ENCODE results near the gene USP19. TPM values are rescaled to one million over a fixed set of nuclear protein-coding genes. Genes with fewer than 3 reads are reported as not detected.
A peak's percentile ranks its signal among the peaks of the same experiment; 100 is the strongest.

Gene USP19
- total RNA-seq, 2 donors from 2014 or later, result 30.6 to 33.6 TPM

GRCh38 chr3:49100046-49100615, 20.5 kb downstream of the USP19 start:
- H3K36me3 ChIP-seq (replicated peaks in 1 of 2; ENCODE audit: insufficient read depth in 1 of 2, low read depth in 2 of 2), result peaks cover 0 to 30% of the 10 kb centered on the region in 2 donors
- 91 to 93% methylated on average over 8 to 11 of the region's 11 CpGs for WGBS, 2 donors
- H3K9me3 ChIP-seq, result no peaks in the 10 kb centered on the region
- H3K27me3 ChIP-seq, result no peaks in the 10 kb centered on the region
- no peak overlapping the region for H3K27ac ChIP-seq
- no peak overlapping the region for H3K4me3 ChIP-seq
- H3K4me1 ChIP-seq, result peaks cover 17% of the 10 kb centered on the region
- ATAC-seq (no peak), DNase-seq (no peak)
- intact Hi-C loops (cut with DNase I), result no loop called here
- TF ChIP-seq POLR2A (IDR thresholded peaks at IDR 0.05), result no peak
- TF ChIP-seq CTCF (IDR thresholded peaks at IDR 0.05), result no peak

GRCh38 chr3:49098910-49099630, 21.6 kb downstream of the USP19 start:
- Histone ChIP-seq H3K36me3 (replicated peaks in 1 of 2; ENCODE audit: insufficient read depth in 1 of 2, low read depth in 2 of 2) (peaks cover 0 to 30% of the 10 kb centered on the region in 2 donors), H3K4me3 (no peak overlapping the region), H3K4me1 (peaks cover 22% of the 10 kb centered on the region), H3K27ac (no peak overlapping the region), H3K27me3 (no peaks in the 10 kb centered on the region), H3K9me3 (no peaks in the 10 kb centered on the region)
- WGBS, 2 donors, result 88 to 90% methylated on average over 10 to 13 of the region's 13 CpGs
- intact Hi-C loops (cut with DNase I), result no loop called here
- TF ChIP-seq CTCF (IDR thresholded peaks at IDR 0.05) (no peak), POLR2A (IDR thresholded peaks at IDR 0.05) (no peak)
- ATAC-seq (no peak), DNase-seq (no peak)

GRCh38 chr3:49098429-49098828, 22.2 kb downstream of the USP19 start:
- Histone ChIP-seq H3K9me3 (no peaks in the 10 kb centered on the region), H3K36me3 (replicated peaks in 1 of 2; ENCODE audit: insufficient read depth in 1 of 2, low read depth in 2 of 2) (peaks cover 0 to 30% of the 10 kb centered on the region in 2 donors), H3K4me1 (peaks cover 16% of the 10 kb centered on the region), H3K4me3 (no peak overlapping the region), H3K27ac (no peak overlapping the region), H3K27me3 (no peaks in the 10 kb centered on the region)
- ATAC-seq, result no peak
- peak in 2 of 4 donors; percentile 35 to 36 for DNase-seq
- WGBS, 2 donors, result 33 to 55% methylated on average over 1 to 5 of the region's 5 CpGs
- intact Hi-C loops (cut with DNase I), result no loop called here
- TF ChIP-seq POLR2A (IDR thresholded peaks at IDR 0.05), result no peak
- TF ChIP-seq CTCF (IDR thresholded peaks at IDR 0.05), result no peak

- H3K36me3 ChIP-seq (replicated peaks in 1 of 2; ENCODE audit: insufficient read depth in 1 of 2, low read depth in 2 of 2), result peaks cover 0 to 9% of the 10 kb centered on the region in 2 donors
- no peaks in the 10 kb centered on the region for H3K9me3 ChIP-seq
- peak within 1 kb of the TSS; percentile 84 to 97 (median 91) for H3K27ac ChIP-seq
- no peaks in the 10 kb centered on the region for H3K27me3 ChIP-seq
- peak; percentile 90 for ATAC-seq
- intact Hi-C loops (cut with DNase I), result no loop called here
- H3K4me1 ChIP-seq, result peaks cover 50% of the 10 kb centered on the region
- peak; percentile 96 to 98 (median 97) for DNase-seq
- TF ChIP-seq CTCF (IDR thresholded peaks at IDR 0.05) (peak; percentile 30 to 74 (median 59)), POLR2A (IDR thresholded peaks at IDR 0.05) (peak; percentile 72 to 85 (median 82))
- peak within 1 kb of the TSS; percentile 87 to 93 for H3K4me3 ChIP-seq
- WGBS, 2 donors, result 0 to 1% methylated on average over 13 to 61 of the region's 65 CpGs
Observed at GRCh38 chr3:49093853-49094767, 26.5 kb downstream of the USP19 start, which contains the start of gene QRICH1. QRICH1 (minus strand) TSS chr3:49094071; CDS start chr3:49077017, 17,054 bp downstream.

Measured in body of pancreas (tissue), 4 donors.